Neural progenitor cell (in vitro differentiated cells): ENCODE results near the gene ZNF574.

Experiments
- CTCF ChIP-seq: fragments of 200-600 bp; sonication (generic); IDR thresholded peaks from 2 replicates; pipeline ENCODE4 v1.5.1; 2017; ENCODE audit warnings: antibody characterized with exemption, mild to moderate bottlenecking
- EZH2 ChIP-seq: fragments of 200-600 bp; sonication (generic); IDR thresholded peaks from 2 replicates; pipeline ENCODE4 v1.6.1; 2017; ENCODE audit warnings: antibody characterized with exemption, mild to moderate bottlenecking, moderate library complexity
- EZH2phosphoT487 ChIP-seq: fragments of 200-600 bp; sonication (generic); IDR thresholded peaks from 2 replicates; pipeline ENCODE4 v1.6.1; 2017; ENCODE audit warnings: antibody characterized with exemption

- TF ChIP-seq CTCF (no peak), EZH2 (no peak), EZH2phosphoT487 (no peak)
Observed at GRCh38 chr19:42083537-42083936, 7.6 kb downstream of the ZNF574 start.
